Testis (tissue), 2 donors: Measurements from ENCODE around the gene CLOCK.

Source experiments
- POLR2A ChIP-seq: fragments of 450-650 bp; IDR thresholded peaks from one replicate; pipeline ENCODE4 v1.6.1; 2017; ENCODE audit warnings: antibody characterized with exemption, mild to moderate bottlenecking, moderate library complexity
- TF ChIP-seq, protein P1 (sequence below), 3 experiments: fragments of 450-650 bp in 2 of 3; fragments of 200-600 bp in 1 of 3; sonication (generic) in 1 of 3; IDR thresholded peaks; one replicate each; pipeline ENCODE4 v1.5.1; 2016 to 2019; ENCODE audit warnings: antibody characterized with exemption in 3 of 3, mild to moderate bottlenecking in 2 of 3, moderate library complexity in 1 of 3

- TF ChIP-seq, protein P1, sequence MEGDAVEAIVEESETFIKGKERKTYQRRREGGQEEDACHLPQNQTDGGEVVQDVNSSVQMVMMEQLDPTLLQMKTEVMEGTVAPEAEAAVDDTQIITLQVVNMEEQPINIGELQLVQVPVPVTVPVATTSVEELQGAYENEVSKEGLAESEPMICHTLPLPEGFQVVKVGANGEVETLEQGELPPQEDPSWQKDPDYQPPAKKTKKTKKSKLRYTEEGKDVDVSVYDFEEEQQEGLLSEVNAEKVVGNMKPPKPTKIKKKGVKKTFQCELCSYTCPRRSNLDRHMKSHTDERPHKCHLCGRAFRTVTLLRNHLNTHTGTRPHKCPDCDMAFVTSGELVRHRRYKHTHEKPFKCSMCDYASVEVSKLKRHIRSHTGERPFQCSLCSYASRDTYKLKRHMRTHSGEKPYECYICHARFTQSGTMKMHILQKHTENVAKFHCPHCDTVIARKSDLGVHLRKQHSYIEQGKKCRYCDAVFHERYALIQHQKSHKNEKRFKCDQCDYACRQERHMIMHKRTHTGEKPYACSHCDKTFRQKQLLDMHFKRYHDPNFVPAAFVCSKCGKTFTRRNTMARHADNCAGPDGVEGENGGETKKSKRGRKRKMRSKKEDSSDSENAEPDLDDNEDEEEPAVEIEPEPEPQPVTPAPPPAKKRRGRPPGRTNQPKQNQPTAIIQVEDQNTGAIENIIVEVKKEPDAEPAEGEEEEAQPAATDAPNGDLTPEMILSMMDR (IDR thresholded peaks at IDR 0.05): no peak
- no peak for TF ChIP-seq POLR2A
Measured at GRCh38 chr4:55512922-55513571, 33.7 kb downstream of the CLOCK start.
